Endothelial cell of umbilical vein (primary cell): ENCODE results near the gene NSD1. TPM values are rescaled to one million over a fixed set of nuclear protein-coding genes. Genes with fewer than 3 reads are reported as not detected.

Experiments
- BruUV-seq: library from RNA; stranded (reverse); fragments of 400-500 nt; replicated peaks from 2 replicates; lab custom pipeline; 2021; lab: Mats Ljungman, UMichigan
- CTCF ChIA-PET: fragments of 300-600, 350-600 bp; sonication (Branson Sonifier 250); formaldehyde crosslinking; loops from one replicate; lab custom pipeline; 2021; ENCODE audit warnings: antibody characterized with exemption, inconsistent platforms; lab: Charles Lee
- POLR2A ChIA-PET: fragments of 300-600, 350-600 bp; sonication (Branson Sonifier 250); formaldehyde crosslinking; loops from one replicate; lab custom pipeline; 2021; ENCODE audit warnings: antibody characterized with exemption, inconsistent platforms; lab: Charles Lee
- DNase-seq: peaks from one replicate; pipeline ENCODE4 v3.0.0-alpha.2; 2011; ENCODE audit warnings: low read depth, low spot score
- FAIRE-seq: peaks from 2 replicates; lab custom pipeline; 2011; peaks lifted over from hg19 to GRCh38; lab: Jason Lieb, UNC
- H2AFZ ChIP-seq: 2 replicates; pipeline ENCODE4 v1.6.0; 2012; ENCODE audit warnings: low read depth, low read length, control low read depth, inconsistent platforms
- H3K27ac ChIP-seq: 2 replicates; pipeline ENCODE4 v1.5.1; 2011; ENCODE audit warnings: low read depth, mild to moderate bottlenecking, control low read depth, low read length, moderate library complexity; ENCODE audit not compliant: insufficient read depth
- H3K27me3 ChIP-seq, 2 experiments: 2 replicates each; pipeline versions ENCODE4 v1.6.0 to v1.6.1; 2011; ENCODE audit warnings: low read length in 2 of 2, mixed read lengths in 1 of 2; ENCODE audit not compliant: control insufficient read depth in 2 of 2, insufficient read depth in 2 of 2
- H3K36me3 ChIP-seq, 2 experiments: 2 replicates in 1 of 2; 3 replicates in 1 of 2; pipeline ENCODE4 v1.5.1; 2011; ENCODE audit warnings: low read length in 2 of 2, mild to moderate bottlenecking in 1 of 2, moderate library complexity in 1 of 2; ENCODE audit not compliant: control insufficient read depth in 2 of 2, insufficient read depth in 2 of 2; ENCODE audit errors: extremely low read depth in 1 of 2
- H3K4me1 ChIP-seq: 3 replicates; pipeline ENCODE4 v1.5.1; 2011; ENCODE audit warnings: mild to moderate bottlenecking, low read length; ENCODE audit not compliant: control insufficient read depth, insufficient read depth; ENCODE audit errors: extremely low read depth
- H3K4me2 ChIP-seq: 2 replicates; pipeline ENCODE4 v1.6.1; 2011; ENCODE audit warnings: low read length, control low read depth, mixed read lengths; ENCODE audit not compliant: insufficient read depth
- H3K4me3 ChIP-seq, 3 experiments: fragments of 200-600 bp in 1 of 3; sonication (generic), shearing (Covaris generic) in 1 of 3; replicated peaks in 1 of 3; 2 replicates each; pipeline ENCODE4 v1.5.1; 2011 to 2016; ENCODE audit warnings: control low read depth in 3 of 3, low read length in 3 of 3, mild to moderate bottlenecking in 2 of 3, inconsistent platforms in 1 of 3, low read depth in 1 of 3, moderate library complexity in 1 of 3; ENCODE audit not compliant: insufficient read depth in 1 of 3
- H3K79me2 ChIP-seq: 2 replicates; pipeline ENCODE4 v1.6.0; 2012; ENCODE audit warnings: low read length, inconsistent platforms; ENCODE audit not compliant: control insufficient read depth, insufficient read depth
- H3K9ac ChIP-seq: replicated peaks from 2 replicates; pipeline ENCODE3; 2011; ENCODE audit warnings: low read length, control low read depth; ENCODE audit not compliant: insufficient read depth; ENCODE audit errors: extremely low read depth
- H3K9me1 ChIP-seq: replicated peaks from 3 replicates; pipeline ENCODE4 v1.6.0; 2011; ENCODE audit warnings: mild to moderate bottlenecking, low read length; ENCODE audit not compliant: control insufficient read depth, insufficient read depth; ENCODE audit errors: extremely low read depth
- H3K9me3 ChIP-seq: replicated peaks from 2 replicates; pipeline ENCODE4 v1.5.1; 2012; ENCODE audit warnings: low read length, inconsistent platforms; ENCODE audit not compliant: control insufficient read depth, insufficient read depth
- H4K20me1 ChIP-seq: replicated peaks from 2 replicates; pipeline ENCODE3; 2011; ENCODE audit warnings: mild to moderate bottlenecking, low read length; ENCODE audit not compliant: control insufficient read depth, insufficient read depth; ENCODE audit errors: extremely low read depth
- CTCF ChIP-seq, 2 donors: IDR thresholded peaks; 1 replicate in 1 of 2; 2 replicates in 1 of 2; pipeline ENCODE4 v1.5.1; 2011; ENCODE audit warnings: low read length in 2 of 2, mild to moderate bottlenecking in 2 of 2, moderate library complexity in 2 of 2, control low read depth in 1 of 2, inconsistent platforms in 1 of 2, low read depth in 1 of 2; ENCODE audit not compliant: insufficient read depth in 1 of 2; ENCODE audit errors: extremely low read depth in 1 of 2
- EZH2 ChIP-seq: IDR thresholded peaks from 2 replicates; pipeline ENCODE4 v1.6.1; 2012; ENCODE audit warnings: borderline replicate concordance, low read depth, mild to moderate bottlenecking, moderate library complexity, low read length, inconsistent platforms; ENCODE audit not compliant: severe bottlenecking
- FOS ChIP-seq: IDR thresholded peaks from 2 replicates; pipeline ENCODE4 v1.6.1; 2011; ENCODE audit warnings: mild to moderate bottlenecking, low read length, moderate library complexity, borderline replicate concordance; ENCODE audit not compliant: insufficient read depth
- GATA2 ChIP-seq: IDR thresholded peaks from 2 replicates; pipeline ENCODE4 v1.7.0; 2011; ENCODE audit warnings: low read depth, mild to moderate bottlenecking, moderate library complexity, mixed read lengths, low read length; ENCODE audit not compliant: insufficient read length, insufficient read depth
- JUN ChIP-seq: IDR thresholded peaks from 2 replicates; pipeline ENCODE4 v1.6.1; 2011; ENCODE audit warnings: borderline replicate concordance, low read depth; ENCODE audit not compliant: insufficient read length, insufficient read depth
- MAX ChIP-seq: IDR thresholded peaks from 2 replicates; pipeline ENCODE4 v1.6.1; 2011; ENCODE audit not compliant: insufficient read depth, insufficient read length
- MYC ChIP-seq: IDR thresholded peaks from one replicate; pipeline ENCODE4 v1.6.1; 2011; ENCODE audit warnings: mild to moderate bottlenecking, low read depth, low read length
- POLR2A ChIP-seq: IDR thresholded peaks from 2 replicates; pipeline ENCODE4 v1.6.1; 2012; ENCODE audit warnings: low read depth, mild to moderate bottlenecking, control low read depth, low read length
- POLR2AphosphoS5 ChIP-seq: IDR thresholded peaks from 2 replicates; pipeline ENCODE4 v1.6.1; 2012; ENCODE audit warnings: low read depth, mild to moderate bottlenecking, control low read depth, low read length, moderate library complexity; ENCODE audit not compliant: insufficient read depth
- dilution Hi-C: fragments of 300-500 bp; cut with MboI; formaldehyde crosslinking; loops from one replicate; pipeline ENCODE4 v1.15.0; 2019; ENCODE audit warnings: low sequenced_read_pairs; ENCODE audit not compliant: extremely low pct_ligation_motif_present
- intact Hi-C: fragments of 100-400 bp; cut with micrococcal nuclease; formaldehyde crosslinking; loops from one replicate; pipeline ENCODE4 v1.10.0; 2022
- polyA plus RNA-seq, 4 experiments: library from polyadenylated mRNA; depleted of rRNA in 3 of 4; stranded (reverse) in 3 of 4; unstranded in 1 of 4; fragments of >200 nt; gene quantifications; 2 replicates each; pipeline versions ENCODE4 v1.2.1 to v1.2.3, GENCODE V29; 2011 to 2012; ENCODE audit warnings: missing spikeins in 1 of 4
- total RNA-seq: library from RNA; stranded (reverse); gene quantifications from 2 replicates; pipeline ENCODE4 v1.2.3, GENCODE V29; 2021

Gene NSD1
- total and polyA plus RNA-seq, 2 donors (not counting 3 experiments of a cell fraction or from before 2014, with no cell fraction given): 14.4 to 90.4 TPM

- Histone ChIP-seq H3K4me3 (no peak overlapping the region), H3K9me3 (no peaks in the 10 kb centered on the region), H3K27me3 (no peaks in the 10 kb centered on the region), H3K79me2 (peaks cover 46% of the 10 kb centered on the region), H2AFZ (no peak overlapping the region), H4K20me1 (peaks cover 3% of the 10 kb centered on the region), H3K36me3 (peaks cover 0 to 1% of the 10 kb centered on the region in 2 experiments), H3K27ac (no peak overlapping the region), H3K4me2 (no peak overlapping the region), H3K4me1 (no peaks in the 10 kb centered on the region), H3K9me1 (no peaks in the 10 kb centered on the region), H3K9ac (no peak overlapping the region)
- dilution Hi-C loops (no loop called here), intact Hi-C loops (no loop called here)
- DNase-seq: no peak
- TF ChIP-seq JUN (no peak), EZH2 (no peak), MAX (no peak), FOS (no peak), GATA2 (no peak), CTCF (IDR thresholded peaks at IDR 0.05; ENCODE audit: extremely low read depth in 1 of 2, insufficient read depth in 1 of 2, low read depth in 1 of 2, low read length in 2 of 2) (no peak), POLR2A (no peak), POLR2AphosphoS5 (no peak), MYC (no peak)
- ChIA-PET CTCF (no interaction called here), POLR2A (no interaction called here)
- no peak for FAIRE-seq
- no TSS peak for BruUV-seq
Observed at GRCh38 chr5:177231479-177232250, 98.1 kb downstream of the NSD1 start.
